Measurements from ENCODE around the gene FAF2.

Gene FAF2

DNA sequence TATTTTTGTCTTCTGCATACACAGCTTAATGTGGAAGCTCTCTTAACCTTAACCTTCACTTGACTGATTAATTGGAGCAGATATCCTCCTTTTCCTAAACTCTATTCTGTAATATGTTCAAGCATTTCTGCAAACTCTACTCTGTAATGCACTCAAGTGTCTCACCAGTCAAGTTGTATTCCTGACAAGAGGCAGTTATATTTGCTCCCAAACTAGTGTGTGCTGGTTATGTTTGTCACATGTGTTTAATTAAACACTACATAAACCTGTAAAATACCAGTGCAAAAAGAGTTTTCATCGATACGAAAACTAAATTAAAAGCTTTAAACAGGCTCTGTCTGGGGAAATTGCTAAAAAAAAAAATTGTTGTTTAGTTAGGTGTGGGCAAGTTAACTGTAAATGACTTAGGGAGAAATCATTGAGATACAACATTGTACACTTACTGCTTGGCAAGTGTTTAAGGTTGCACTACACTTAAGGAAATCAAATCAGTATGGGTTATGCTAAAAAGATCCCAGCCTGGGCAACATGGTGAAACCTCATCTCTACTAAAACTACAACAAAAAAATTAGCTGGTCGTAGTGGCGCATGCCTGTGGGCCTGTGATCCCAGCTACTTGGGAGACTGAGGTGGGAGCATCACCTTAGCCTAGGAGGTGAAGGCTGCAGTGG lies 6.7 kb downstream of the FAF2 start:
- TF ChIP-seq, protein P1, sequence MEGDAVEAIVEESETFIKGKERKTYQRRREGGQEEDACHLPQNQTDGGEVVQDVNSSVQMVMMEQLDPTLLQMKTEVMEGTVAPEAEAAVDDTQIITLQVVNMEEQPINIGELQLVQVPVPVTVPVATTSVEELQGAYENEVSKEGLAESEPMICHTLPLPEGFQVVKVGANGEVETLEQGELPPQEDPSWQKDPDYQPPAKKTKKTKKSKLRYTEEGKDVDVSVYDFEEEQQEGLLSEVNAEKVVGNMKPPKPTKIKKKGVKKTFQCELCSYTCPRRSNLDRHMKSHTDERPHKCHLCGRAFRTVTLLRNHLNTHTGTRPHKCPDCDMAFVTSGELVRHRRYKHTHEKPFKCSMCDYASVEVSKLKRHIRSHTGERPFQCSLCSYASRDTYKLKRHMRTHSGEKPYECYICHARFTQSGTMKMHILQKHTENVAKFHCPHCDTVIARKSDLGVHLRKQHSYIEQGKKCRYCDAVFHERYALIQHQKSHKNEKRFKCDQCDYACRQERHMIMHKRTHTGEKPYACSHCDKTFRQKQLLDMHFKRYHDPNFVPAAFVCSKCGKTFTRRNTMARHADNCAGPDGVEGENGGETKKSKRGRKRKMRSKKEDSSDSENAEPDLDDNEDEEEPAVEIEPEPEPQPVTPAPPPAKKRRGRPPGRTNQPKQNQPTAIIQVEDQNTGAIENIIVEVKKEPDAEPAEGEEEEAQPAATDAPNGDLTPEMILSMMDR (IDR thresholded peaks at IDR 0.05), result no peak

DNA sequence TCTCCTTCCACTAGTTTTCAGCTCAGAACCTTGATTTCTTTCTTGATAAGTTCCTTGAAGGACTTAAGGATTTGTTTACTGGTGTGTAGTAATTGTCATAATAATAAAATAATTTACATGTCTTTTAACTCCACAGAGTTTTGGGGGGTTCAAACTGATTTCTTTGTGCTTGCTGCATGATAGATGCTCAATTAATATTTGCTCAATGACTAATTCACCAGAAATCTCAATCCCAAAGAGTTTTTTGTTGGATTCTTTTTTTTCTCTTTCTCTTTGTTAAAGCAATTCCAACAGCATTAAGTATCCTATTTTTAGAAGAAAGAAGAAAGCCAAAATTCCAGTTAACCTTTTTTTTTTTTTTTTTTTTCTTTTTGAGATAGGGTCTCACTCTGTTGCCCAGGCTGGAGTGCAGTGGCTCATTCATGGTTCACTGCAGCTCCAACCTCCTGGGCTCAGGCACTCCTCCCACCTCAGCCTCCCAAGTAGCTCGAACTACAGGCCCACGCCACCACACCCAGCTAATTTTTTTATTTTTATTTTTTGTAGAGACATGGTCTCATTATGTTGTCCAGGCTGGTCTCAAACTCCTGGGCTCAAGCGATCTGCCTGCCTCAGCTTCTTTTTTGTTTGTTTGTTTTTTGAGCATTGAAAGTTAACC lies 10.8 kb downstream of the FAF2 start:
- TF ChIP-seq, protein P1 (IDR thresholded peaks at IDR 0.05), result no peak

DNA sequence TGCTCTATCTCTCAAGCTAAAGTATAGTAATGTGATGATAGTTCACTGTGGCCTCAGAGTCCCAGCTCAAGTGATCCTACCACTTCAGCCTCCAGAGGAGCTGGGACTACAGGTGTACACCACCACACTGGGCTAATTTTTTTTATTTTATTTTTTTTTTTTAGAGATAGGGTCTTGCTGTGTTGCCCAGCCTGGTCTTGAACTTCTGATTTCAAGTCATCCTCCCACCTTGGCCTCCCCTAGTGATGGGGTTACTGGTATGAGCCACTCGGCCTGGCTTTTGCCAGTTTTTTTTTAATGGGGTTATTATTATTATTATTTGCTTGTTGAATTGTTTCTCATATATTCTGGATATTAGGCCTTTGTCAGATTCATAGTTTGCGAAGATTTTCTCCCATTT lies 13.2 kb downstream of the FAF2 start:
- TF ChIP-seq, protein P1 (IDR thresholded peaks at IDR 0.05), result no peak

DNA sequence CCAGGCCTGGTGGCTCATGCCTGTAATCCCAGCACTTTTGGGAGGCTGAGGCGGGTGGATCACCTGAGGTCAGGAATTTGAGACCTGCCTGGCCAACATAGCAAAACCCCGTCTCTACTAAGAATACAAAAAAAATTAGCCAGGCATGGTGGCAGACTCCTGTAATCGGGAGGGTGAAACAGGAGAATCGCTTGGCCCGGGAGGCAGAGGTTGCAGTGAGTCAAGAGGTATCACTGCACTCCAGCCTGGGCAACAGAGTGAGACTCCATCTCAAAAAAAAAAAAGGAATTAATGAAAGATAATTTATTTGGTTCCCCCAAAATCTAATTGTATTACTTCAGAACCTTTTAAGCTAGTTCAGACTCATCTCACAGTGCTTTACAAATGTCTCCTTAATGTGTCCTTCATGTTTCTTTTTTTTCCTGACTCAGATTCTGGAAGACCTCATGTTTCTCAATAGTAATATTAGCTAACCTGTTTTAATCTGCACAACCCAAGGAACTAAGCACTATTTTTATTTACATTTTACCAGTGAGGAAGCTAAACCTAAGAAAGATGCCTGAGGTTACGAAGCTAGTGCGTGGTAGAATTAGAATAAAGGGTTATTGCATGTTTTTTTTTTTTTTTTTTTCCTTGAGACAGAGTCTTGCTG lies 15.1 kb downstream of the FAF2 start:
- TF ChIP-seq, protein P1 (IDR thresholded peaks at IDR 0.05), result no peak

DNA sequence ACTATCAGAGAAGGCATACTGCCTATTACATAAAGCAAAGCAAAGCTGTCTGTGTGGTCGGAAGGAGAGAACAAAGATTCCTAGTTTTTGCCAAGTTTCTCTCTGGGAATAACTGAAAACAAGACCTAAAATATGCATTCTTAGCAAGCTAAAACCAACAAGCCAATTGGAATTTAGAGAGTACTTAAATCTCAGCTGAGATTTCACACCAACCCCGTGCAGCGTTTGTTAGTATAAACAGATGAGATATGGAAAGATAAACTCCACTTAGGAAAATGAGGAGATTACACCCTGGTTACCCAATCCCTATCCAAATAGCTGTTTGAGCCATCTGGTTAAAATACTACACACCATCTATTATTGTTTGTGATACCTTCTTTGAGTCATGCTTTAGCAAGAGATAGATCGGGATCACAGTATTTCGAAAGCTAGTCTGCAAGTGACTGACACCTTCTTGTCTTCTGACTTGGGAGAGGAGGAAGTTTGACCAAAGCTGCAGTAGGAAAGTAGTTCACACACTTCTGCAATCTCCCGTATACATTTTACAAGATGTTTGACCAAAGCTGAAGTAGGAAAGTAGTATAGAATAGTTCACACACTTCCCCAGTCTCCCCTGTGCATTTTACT lies 18.2 kb downstream of the FAF2 start:
- TF ChIP-seq, protein P1 (IDR thresholded peaks at IDR 0.05), result no peak

DNA sequence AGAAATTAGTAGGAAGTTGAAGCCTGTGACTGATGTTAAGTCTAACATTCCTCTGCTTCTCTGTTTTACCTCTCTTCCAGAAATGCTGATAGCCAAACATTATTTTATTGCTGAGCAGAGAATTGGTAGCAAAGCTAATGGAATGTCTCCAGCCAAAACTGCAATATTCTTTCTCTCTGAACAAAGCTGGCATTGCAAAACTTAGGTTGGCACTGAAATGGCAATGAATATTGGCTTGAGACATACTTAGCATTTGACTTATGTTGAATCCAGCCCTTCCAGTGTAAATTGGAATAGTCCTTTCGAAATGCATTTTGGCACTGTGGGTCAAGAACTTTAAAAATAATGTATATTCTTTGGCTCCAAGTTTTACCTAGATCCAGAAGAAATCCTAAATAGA lies 21.1 kb downstream of the FAF2 start:
- TF ChIP-seq, protein P1 (IDR thresholded peaks at IDR 0.05), result no peak

DNA sequence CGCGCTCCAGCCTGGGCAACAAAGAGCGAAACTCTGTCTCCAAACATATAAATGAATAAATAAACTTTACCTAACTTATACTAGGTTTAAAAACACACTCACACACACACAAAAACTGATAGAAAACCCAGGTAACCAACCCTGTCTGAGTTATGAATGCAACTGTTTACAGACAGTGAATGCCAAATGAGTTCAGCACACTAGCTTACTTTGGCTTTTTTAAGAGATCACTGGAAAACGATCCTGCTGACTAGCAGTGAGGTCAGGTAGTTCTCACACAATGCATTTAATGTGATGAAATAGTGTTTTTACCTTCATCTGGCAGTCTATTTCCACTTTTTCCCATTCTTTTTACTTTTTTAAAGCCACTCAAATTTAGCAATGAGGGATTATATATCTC lies 22.4 kb downstream of the FAF2 start:
- TF ChIP-seq, protein P1 (IDR thresholded peaks at IDR 0.05), result no peak

Measured in LNCAP (cell line).